ENCODE data around the gene CHIT1.

CHIT1 gene

DNA sequence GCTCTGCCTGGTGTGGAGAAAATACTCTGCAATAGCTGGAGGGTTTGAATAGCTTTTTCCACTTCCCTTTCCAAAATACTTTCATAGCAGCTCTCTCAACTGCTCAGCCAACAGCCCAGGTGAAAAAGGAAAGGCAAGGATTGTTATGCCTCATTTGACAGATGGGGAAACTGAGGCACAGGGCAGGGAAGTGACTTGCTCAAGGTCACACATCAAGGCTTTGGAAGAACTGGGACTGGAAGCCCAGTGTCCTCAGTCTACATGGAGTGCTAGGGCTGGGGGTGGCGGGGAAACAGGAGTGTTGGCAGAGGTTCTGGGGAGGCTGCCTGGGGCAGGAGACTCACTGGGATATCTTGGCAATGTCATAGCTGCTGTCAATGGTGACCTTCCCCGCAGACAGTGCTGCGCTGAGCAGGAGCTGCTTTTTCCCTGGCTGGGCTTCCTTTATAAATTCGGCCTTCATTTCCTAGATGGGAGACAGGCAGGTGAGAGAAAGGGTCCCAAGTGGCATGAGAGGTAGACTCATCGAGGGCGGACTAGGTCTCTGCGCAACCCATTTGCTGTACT lies 47.0 kb downstream of the CHIT1 start:
- H3K79me2 ChIP-seq (ENCODE audit: low read length) = no peaks in the 10 kb centered on the region
- H3K36me3 ChIP-seq (replicated peaks; ENCODE audit: insufficient read depth, low read length) = no peaks in the 10 kb centered on the region
- no peak for DNase-seq
- no peaks in the 10 kb centered on the region for H3K27me3 ChIP-seq (replicated peaks; ENCODE audit: insufficient read depth, low read length)
- H3K9me3 ChIP-seq (replicated peaks; ENCODE audit: insufficient read depth, low read length) = no peaks in the 10 kb centered on the region
- TF ChIP-seq EZH2phosphoT487 (IDR thresholded peaks at IDR 0.05; ENCODE audit: low read length) (no peak), EZH2 (optimal IDR thresholded peaks at IDR 0.05; ENCODE audit: low read depth, low read length) (no peak)
- TF ChIP-seq, protein P1, sequence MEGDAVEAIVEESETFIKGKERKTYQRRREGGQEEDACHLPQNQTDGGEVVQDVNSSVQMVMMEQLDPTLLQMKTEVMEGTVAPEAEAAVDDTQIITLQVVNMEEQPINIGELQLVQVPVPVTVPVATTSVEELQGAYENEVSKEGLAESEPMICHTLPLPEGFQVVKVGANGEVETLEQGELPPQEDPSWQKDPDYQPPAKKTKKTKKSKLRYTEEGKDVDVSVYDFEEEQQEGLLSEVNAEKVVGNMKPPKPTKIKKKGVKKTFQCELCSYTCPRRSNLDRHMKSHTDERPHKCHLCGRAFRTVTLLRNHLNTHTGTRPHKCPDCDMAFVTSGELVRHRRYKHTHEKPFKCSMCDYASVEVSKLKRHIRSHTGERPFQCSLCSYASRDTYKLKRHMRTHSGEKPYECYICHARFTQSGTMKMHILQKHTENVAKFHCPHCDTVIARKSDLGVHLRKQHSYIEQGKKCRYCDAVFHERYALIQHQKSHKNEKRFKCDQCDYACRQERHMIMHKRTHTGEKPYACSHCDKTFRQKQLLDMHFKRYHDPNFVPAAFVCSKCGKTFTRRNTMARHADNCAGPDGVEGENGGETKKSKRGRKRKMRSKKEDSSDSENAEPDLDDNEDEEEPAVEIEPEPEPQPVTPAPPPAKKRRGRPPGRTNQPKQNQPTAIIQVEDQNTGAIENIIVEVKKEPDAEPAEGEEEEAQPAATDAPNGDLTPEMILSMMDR (IDR thresholded peaks at IDR 0.05; ENCODE audit: low read length) = no peak
- no peaks in the 10 kb centered on the region for H3F3A ChIP-seq (ENCODE audit: insufficient read depth, low read length)
- H3K9me2 ChIP-seq (replicated peaks; ENCODE audit: insufficient read depth, low read length) = no peaks in the 10 kb centered on the region
- H2AFZ ChIP-seq (ENCODE audit: low read length) = no peak overlapping the region
- no peak overlapping the region for H3K4me2 ChIP-seq (ENCODE audit: low read depth, low read length)
- peaks cover 4% of the 10 kb centered on the region; the same call in 1 of the 2 replicates for H3K4me1 ChIP-seq (ENCODE audit: low read length)
- no peak overlapping the region for H3K4me3 ChIP-seq (ENCODE audit: low read length)
- no peak overlapping the region for H3K9ac ChIP-seq (ENCODE audit: low read length)
- H4K20me1 ChIP-seq (ENCODE audit: insufficient read depth, low read length) = no peaks in the 10 kb centered on the region
- no peak overlapping the region for H3K27ac ChIP-seq (ENCODE audit: low read length)

DNA sequence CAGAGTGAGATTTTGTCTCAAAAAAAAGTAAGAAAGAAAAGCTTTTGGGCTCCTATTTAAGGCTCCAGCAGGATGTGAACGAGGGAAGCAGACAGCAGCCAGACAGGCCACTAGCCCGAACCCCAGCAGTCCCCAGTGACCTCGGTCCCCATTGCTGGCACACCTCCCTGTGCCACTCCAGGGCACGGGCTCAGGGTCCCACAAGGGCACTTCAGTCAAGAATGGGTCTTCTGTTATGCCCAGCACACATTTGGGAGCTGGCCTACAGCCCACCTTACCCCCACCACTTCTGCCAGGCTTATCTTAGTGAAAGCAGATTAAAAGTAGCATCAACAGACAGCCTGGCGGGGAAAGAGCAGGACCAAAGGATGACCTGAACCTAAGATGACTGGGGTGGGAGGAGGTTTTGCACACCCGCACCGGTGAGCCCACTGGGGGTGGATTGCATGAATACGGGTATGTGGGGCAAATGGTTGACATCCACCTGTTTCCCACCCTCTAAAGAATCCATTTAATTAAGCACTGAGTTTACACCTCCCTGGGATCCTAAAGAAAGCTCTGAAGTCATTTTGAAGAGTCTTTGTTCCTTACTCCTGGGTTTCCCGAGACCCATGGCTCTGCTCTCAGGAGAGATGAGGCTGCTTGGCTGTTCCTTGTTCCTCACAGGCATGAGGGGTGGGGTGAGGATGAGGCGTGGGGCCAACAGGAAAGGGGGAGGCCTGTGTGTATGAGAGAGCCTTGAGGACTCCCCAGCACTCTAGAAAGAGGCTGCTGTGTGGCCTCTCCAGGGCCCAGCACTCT lies 47.7 kb downstream of the CHIT1 start:
- no peak for DNase-seq
- H3K36me3 ChIP-seq (replicated peaks; ENCODE audit: insufficient read depth, low read length) = no peaks in the 10 kb centered on the region
- no peak overlapping the region for H2AFZ ChIP-seq (ENCODE audit: low read length)
- TF ChIP-seq EZH2phosphoT487 (IDR thresholded peaks at IDR 0.05; ENCODE audit: low read length) = no peak
- TF ChIP-seq, protein P1 (IDR thresholded peaks at IDR 0.05; ENCODE audit: low read length) = no peak
- no peak for TF ChIP-seq EZH2 (optimal IDR thresholded peaks at IDR 0.05; ENCODE audit: low read depth, low read length)
- H3K9me3 ChIP-seq (replicated peaks; ENCODE audit: insufficient read depth, low read length) = no peaks in the 10 kb centered on the region
- no peaks in the 10 kb centered on the region for H3F3A ChIP-seq (ENCODE audit: insufficient read depth, low read length)
- H3K9ac ChIP-seq (ENCODE audit: low read length) = no peak overlapping the region
- no peaks in the 10 kb centered on the region for H4K20me1 ChIP-seq (ENCODE audit: insufficient read depth, low read length)
- peaks cover 4% of the 10 kb centered on the region; the same call in 1 of the 2 replicates for H3K4me1 ChIP-seq (ENCODE audit: low read length)
- H3K79me2 ChIP-seq (ENCODE audit: low read length) = no peaks in the 10 kb centered on the region
- no peaks in the 10 kb centered on the region for H3K27me3 ChIP-seq (replicated peaks; ENCODE audit: insufficient read depth, low read length)
- no peak overlapping the region for H3K27ac ChIP-seq (ENCODE audit: low read length)
- no peaks in the 10 kb centered on the region for H3K9me2 ChIP-seq (replicated peaks; ENCODE audit: insufficient read depth, low read length)
- no peak overlapping the region for H3K4me2 ChIP-seq (ENCODE audit: low read depth, low read length)
- H3K4me3 ChIP-seq (ENCODE audit: low read length) = no peak overlapping the region

GRCh38 chr1:203180611-203181330 lies 48.7 kb downstream of the CHIT1 start:
- Histone ChIP-seq H3K36me3 (replicated peaks; ENCODE audit: insufficient read depth, low read length) (no peaks in the 10 kb centered on the region), H3K4me1 (ENCODE audit: low read length) (peaks cover 4% of the 10 kb centered on the region; the same call in 1 of the 2 replicates), H3K4me3 (ENCODE audit: low read length) (no peak overlapping the region), H3F3A (ENCODE audit: insufficient read depth, low read length) (no peaks in the 10 kb centered on the region), H4K20me1 (ENCODE audit: insufficient read depth, low read length) (no peaks in the 10 kb centered on the region), H3K4me2 (ENCODE audit: low read depth, low read length) (peak overlapping the region; percentile 14), H3K79me2 (ENCODE audit: low read length) (no peaks in the 10 kb centered on the region), H3K9me3 (replicated peaks; ENCODE audit: insufficient read depth, low read length) (no peaks in the 10 kb centered on the region), H2AFZ (ENCODE audit: low read length) (no peak overlapping the region), H3K9ac (ENCODE audit: low read length) (no peak overlapping the region), H3K9me2 (replicated peaks; ENCODE audit: insufficient read depth, low read length) (no peaks in the 10 kb centered on the region), H3K27me3 (replicated peaks; ENCODE audit: insufficient read depth, low read length) (no peaks in the 10 kb centered on the region), H3K27ac (ENCODE audit: low read length) (no peak overlapping the region)
- DNase-seq = peak; percentile 68
- TF ChIP-seq, protein P1 (IDR thresholded peaks at IDR 0.05; ENCODE audit: low read length) = no peak
- TF ChIP-seq EZH2phosphoT487 (IDR thresholded peaks at IDR 0.05; ENCODE audit: low read length) (no peak), EZH2 (optimal IDR thresholded peaks at IDR 0.05; ENCODE audit: low read depth, low read length) (no peak)

Data from MM.1S (cell line).